CD4-positive, alpha-beta T cell treated with Interleukin-1 beta for 1 hour (primary cell): ENCODE data around the gene ESM1.
"Not testable (repeated sequence)": the region's sequence is repeated elsewhere in the genome, so short reads cannot be mapped to it uniquely, and the experiment has no call there.

Source experiments
- DNase-seq, 2 donors: peaks; one replicate each; pipeline ENCODE4 v3.0.0-alpha.2; 2020 to 2022

ESM1 gene

GRCh38 chr5:54985301-54986268 is at the start of gene ESM1:
Gene ESM1, minus strand, starts transcription at chr5:54985593. Its CDS starts 76 bp downstream, at chr5:54985517.
- DNase-seq: no peak

- no peak for DNase-seq
These were observed 48.2 kb upstream of the ESM1 start for GRCh38 chr5:55033568-55033967.

- DNase-seq: no peak
These were observed 46.1 kb upstream of the ESM1 start for GRCh38 chr5:55031492-55031891.

- no peak for DNase-seq
These were observed 45.4 kb upstream of the ESM1 start for GRCh38 chr5:55030676-55031369.

- no peak for DNase-seq
These were observed 44.8 kb upstream of the ESM1 start for GRCh38 chr5:55030220-55030619.

- DNase-seq: peak in 1 of 2 donors; percentile 39
These were observed 42.2 kb upstream of the ESM1 start for GRCh38 chr5:55027595-55027994.

GRCh38 chr5:55022450-55022849 is 37.1 kb upstream of the ESM1 start:
- peak in 1 of 2 donors; percentile 34 for DNase-seq

GRCh38 chr5:55021821-55022220 is 36.4 kb upstream of the ESM1 start:
- no peak for DNase-seq

- no peak for DNase-seq
These were observed 36.0 kb upstream of the ESM1 start for GRCh38 chr5:55021410-55021809.

- DNase-seq: not testable (repeated sequence)
These were observed 24.8 kb upstream of the ESM1 start for GRCh38 chr5:55010149-55010548.

- no peak for DNase-seq
These were observed 19.3 kb upstream of the ESM1 start for GRCh38 chr5:55004729-55005128.

GRCh38 chr5:55003432-55004065 is 18.2 kb upstream of the ESM1 start:
- no peak for DNase-seq

GRCh38 chr5:55002166-55002565 is 16.8 kb upstream of the ESM1 start:
- not testable (repeated sequence) for DNase-seq

- no peak for DNase-seq
These were observed 11.7 kb upstream of the ESM1 start for GRCh38 chr5:54997081-54997480.

GRCh38 chr5:54996466-54996865 is 11.1 kb upstream of the ESM1 start:
- DNase-seq: no peak

- no peak for DNase-seq
These were observed 9.8 kb upstream of the ESM1 start for GRCh38 chr5:54995168-54995567.

GRCh38 chr5:54994628-54995027 is 9.2 kb upstream of the ESM1 start:
- no peak for DNase-seq

GRCh38 chr5:54993318-54993717 is 7.9 kb upstream of the ESM1 start:
- DNase-seq: no peak

GRCh38 chr5:54991416-54991815 is 6.0 kb upstream of the ESM1 start:
- DNase-seq: no peak

- no peak for DNase-seq
These were observed 5.5 kb upstream of the ESM1 start for GRCh38 chr5:54990841-54991258.

- no peak for DNase-seq
These were observed 3.4 kb upstream of the ESM1 start for GRCh38 chr5:54988817-54989216.

- no peak for DNase-seq
These were observed 2.8 kb upstream of the ESM1 start for GRCh38 chr5:54988218-54988617.

GRCh38 chr5:54986269-54986654 is 869 bp upstream of the ESM1 start:
- no peak for DNase-seq

- DNase-seq: no peak
These were observed 3.5 kb downstream of the ESM1 start for GRCh38 chr5:54981928-54982327.
